Cardiac muscle cell (in vitro differentiated cells and primary cell): ENCODE results near the gene BUB1B. TPM values are rescaled to one million over a fixed set of nuclear protein-coding genes. Genes with fewer than 3 reads are reported as not detected.

Source experiments
- DNase-seq, 2 donors: peaks; one replicate each; pipeline versions ENCODE4 v3.0.0 to v3.0.0-alpha.2; 2010 to 2017; ENCODE audit warnings: low read depth in 1 of 2, low spot score in 1 of 2
- H3K27ac ChIP-seq: fragments of 200-600 bp; sonication (generic); 2 replicates; pipeline ENCODE4 v1.5.1; 2016
- H3K27me3 ChIP-seq: fragments of 200-600 bp; sonication (generic); 2 replicates; pipeline ENCODE4 v1.6.0; 2016; ENCODE audit warnings: control low read depth
- H3K36me3 ChIP-seq: fragments of 200-600 bp; sonication (generic); 2 replicates; pipeline ENCODE4 v1.5.1; 2016; ENCODE audit warnings: control low read depth
- H3K4me1 ChIP-seq: fragments of 200-600 bp; sonication (generic); 2 replicates; pipeline ENCODE4 v1.8.1; 2017; ENCODE audit warnings: low read depth, mild to moderate bottlenecking, mixed run types
- H3K4me3 ChIP-seq: fragments of 200-600 bp; sonication (generic); 2 replicates; pipeline ENCODE4 v1.5.1; 2016; ENCODE audit warnings: mild to moderate bottlenecking
- H3K9me3 ChIP-seq: fragments of 200-600 bp; sonication (generic); 2 replicates; pipeline ENCODE4 v1.5.1; 2017; ENCODE audit warnings: low read depth, mild to moderate bottlenecking, control low read depth
- CTCF ChIP-seq: IDR thresholded peaks from 2 replicates; pipeline ENCODE4 v1.5.1; 2012; ENCODE audit warnings: low read depth, mild to moderate bottlenecking, low read length
- polyA plus RNA-seq: library from polyadenylated mRNA; unstranded; fragments of >200 nt; fragmentation: Nextera tagmentation; extraction: Ambion mirVana; gene quantifications from 2 replicates; pipeline ENCODE4 v1.2.1, GENCODE V29; 2016
- total RNA-seq: library from RNA; depleted of rRNA; stranded (reverse); fragments of >200 nt; gene quantifications from 2 replicates; pipeline ENCODE4 v1.2.3, GENCODE V29; 2016

The BUB1B gene
- total and polyA plus RNA-seq, 2 experiments from 2014 or later: 10.1 to 157 TPM

- H3K27me3 ChIP-seq: peaks cover 30% of the 10 kb centered on the region
- no peaks in the 10 kb centered on the region for H3K9me3 ChIP-seq
- no peak overlapping the region for H3K27ac ChIP-seq
- peak in 1 of 2 donors; percentile 41 for DNase-seq
- H3K36me3 ChIP-seq: no peaks in the 10 kb centered on the region
- peaks cover 18% of the 10 kb centered on the region for H3K4me1 ChIP-seq
- no peak overlapping the region for H3K4me3 ChIP-seq
- no peak for TF ChIP-seq CTCF
Observed at GRCh38 chr15:40256638-40257235, 95.9 kb downstream of the BUB1B start.

GRCh38 chr15:40257656-40258450 is 97.0 kb downstream of the BUB1B start:
- TF ChIP-seq CTCF: no peak
- Histone ChIP-seq H3K4me1 (peaks cover 18% of the 10 kb centered on the region), H3K9me3 (no peaks in the 10 kb centered on the region), H3K27ac (no peak overlapping the region), H3K27me3 (peaks cover 19% of the 10 kb centered on the region), H3K36me3 (no peaks in the 10 kb centered on the region), H3K4me3 (no peak overlapping the region)
- DNase-seq: no peak

DNA sequence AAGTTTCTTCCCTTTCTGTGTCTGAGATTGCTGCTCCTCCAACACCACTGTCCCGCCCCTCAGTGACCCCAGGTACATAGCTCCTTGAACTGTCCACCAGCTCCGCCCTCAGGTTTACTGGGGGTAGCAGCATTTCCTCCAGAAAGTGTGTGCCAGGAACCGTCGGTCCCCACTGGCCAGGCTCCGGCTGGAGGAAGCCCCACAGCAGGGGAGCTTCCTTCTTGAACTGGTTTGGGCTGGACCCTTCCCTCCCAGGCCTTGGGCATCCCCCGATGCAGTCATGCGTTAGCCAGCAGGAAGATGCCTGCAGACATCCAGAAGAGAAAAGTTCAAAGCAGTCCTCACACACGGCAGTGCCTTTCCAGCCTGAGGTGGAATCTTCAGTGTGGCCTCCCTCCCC is 97.7 kb downstream of the BUB1B start:
- DNase-seq: no peak
- peaks cover 18% of the 10 kb centered on the region for H3K4me1 ChIP-seq
- H3K27ac ChIP-seq: no peak overlapping the region
- TF ChIP-seq CTCF: no peak
- H3K27me3 ChIP-seq: peaks cover 12% of the 10 kb centered on the region
- H3K9me3 ChIP-seq: no peaks in the 10 kb centered on the region
- H3K36me3 ChIP-seq: no peaks in the 10 kb centered on the region
- no peak overlapping the region for H3K4me3 ChIP-seq

- Histone ChIP-seq H3K4me3 (no peak overlapping the region), H3K9me3 (no peaks in the 10 kb centered on the region), H3K27me3 (peaks cover 7% of the 10 kb centered on the region), H3K36me3 (no peaks in the 10 kb centered on the region), H3K27ac (no peak overlapping the region), H3K4me1 (peaks cover 18% of the 10 kb centered on the region)
- no peak for TF ChIP-seq CTCF
- DNase-seq: no peak
Observed at GRCh38 chr15:40259021-40259420, 98.2 kb downstream of the BUB1B start.

DNA sequence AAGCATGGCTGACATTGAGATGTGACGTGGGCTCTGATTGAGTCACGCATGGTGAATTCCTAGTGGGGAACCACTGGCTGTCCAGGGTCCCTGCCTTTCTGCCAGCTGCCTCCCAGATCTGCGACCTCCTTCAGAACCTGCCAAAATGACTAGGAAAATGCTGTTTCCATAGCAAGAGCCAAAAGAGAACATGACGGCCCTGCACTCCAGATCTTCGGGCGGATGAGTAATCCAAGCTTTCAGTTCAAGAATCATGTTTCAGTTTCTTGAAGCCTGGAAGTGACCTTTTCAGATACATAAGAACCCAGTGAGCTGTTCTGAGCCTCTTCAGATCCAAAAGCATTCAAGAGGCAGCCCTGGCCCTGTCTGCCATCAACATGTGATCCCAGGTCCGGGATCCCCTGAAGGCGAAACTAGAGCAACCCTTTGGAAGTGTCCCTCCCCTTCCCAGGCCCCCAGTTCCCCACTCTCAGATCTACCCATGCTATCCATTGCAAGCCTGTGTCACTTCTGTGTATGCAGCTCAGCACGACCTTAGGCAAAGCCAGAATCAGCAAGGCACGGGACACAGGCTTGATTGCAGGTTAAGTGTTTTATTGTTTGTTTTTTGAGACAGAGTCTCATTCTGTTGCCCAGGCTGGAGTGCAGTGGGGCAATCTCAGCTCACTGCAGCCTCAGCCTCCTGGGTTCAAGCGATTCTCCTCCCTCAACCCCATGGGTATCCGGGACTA is 102.3 kb downstream of the BUB1B start:
- Histone ChIP-seq H3K4me1 (no peaks in the 10 kb centered on the region), H3K27me3 (no peaks in the 10 kb centered on the region), H3K27ac (no peak overlapping the region), H3K4me3 (no peak overlapping the region), H3K9me3 (no peaks in the 10 kb centered on the region), H3K36me3 (no peaks in the 10 kb centered on the region)
- DNase-seq: peak in 1 of 2 donors; percentile 64
- no peak for TF ChIP-seq CTCF
